HG02973 (cell line): Measurements from ENCODE around the gene FAM240A.

Experiments
- ATAC-seq: cut with Tn5 transposase; IDR thresholded peaks from one replicate; pipeline ENCODE4 v1.9.1; 2021; ENCODE audit warnings: moderate library complexity; ENCODE audit not compliant: unreplicated experiment

FAM240A gene

GRCh38 chr3:46624975-46625490 lies 12.7 kb downstream of the FAM240A start:
- no peak for ATAC-seq

GRCh38 chr3:46626039-46626438 lies 13.7 kb downstream of the FAM240A start:
- no peak for ATAC-seq

GRCh38 chr3:46627078-46627477 lies 14.8 kb downstream of the FAM240A start:
- no peak for ATAC-seq

DNA sequence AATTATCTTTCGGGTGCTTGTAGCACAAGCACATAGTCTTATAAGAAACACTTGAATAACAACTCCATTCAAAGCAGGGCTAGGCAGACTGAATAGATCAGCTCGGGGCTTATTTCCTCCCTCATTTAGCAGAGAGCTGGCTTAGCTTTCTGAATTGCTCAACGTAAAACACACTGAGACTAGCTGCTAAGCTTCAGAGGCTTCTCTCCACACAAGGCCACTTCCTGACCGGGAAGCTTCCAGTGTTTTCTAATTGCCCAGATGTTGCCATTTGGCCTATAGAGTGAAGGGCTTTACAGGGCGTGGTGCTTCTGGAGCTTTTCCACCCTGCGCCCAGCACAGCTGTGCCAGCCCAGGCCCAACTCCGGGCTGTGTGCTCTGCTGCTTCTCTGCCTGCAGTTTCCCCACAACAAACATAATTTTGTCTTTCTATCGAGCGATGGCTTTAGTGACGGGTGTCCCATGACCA lies 16.6 kb downstream of the FAM240A start:
- ATAC-seq = no peak

DNA sequence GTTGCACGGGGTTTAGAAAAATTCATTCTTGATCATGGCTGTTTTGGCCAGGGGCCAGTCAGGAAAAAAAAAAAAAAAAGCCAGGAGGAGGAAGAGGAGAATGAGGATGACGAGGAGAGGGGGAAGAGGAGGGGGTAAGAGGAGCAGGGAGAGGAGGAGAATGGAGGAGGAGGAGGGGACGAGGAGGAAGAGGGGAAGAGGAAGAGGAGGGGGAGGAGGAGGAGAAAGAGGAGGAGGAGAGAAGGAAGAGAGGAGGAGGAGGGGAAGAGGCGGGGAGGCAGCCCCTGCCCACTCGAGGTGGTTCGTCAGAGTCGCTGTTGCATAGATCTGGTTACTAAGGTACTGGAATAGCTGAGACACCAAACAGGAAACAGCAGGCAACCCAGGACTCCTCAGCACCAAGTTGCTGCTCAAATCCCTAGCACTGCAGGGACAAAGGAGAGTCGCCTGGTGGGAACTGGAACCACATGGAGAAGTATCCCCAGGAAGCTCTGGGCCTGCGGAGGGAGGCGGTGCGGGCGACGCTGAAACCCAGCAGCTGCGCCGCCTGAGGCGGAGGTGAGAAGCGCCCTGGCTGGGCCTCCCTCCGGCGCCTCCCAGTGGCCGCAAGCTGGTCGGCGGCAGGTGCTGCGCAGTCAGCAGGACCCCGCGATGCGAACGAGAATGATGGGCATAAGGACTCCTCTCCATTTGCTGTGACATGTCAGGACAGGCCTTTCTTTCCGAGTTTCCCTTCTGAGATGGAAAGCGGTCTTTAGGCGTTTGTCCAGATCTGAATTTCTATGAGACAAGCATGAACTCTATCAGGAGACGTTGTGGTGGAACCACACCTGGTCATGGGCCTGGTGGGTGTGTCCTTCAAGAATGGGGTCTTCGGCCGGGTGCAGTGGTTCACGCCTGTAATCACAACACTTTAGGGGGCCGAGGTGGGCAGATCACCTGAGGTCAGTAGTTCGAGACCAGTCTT lies 17.5 kb downstream of the FAM240A start:
- peak; percentile 90 for ATAC-seq

DNA sequence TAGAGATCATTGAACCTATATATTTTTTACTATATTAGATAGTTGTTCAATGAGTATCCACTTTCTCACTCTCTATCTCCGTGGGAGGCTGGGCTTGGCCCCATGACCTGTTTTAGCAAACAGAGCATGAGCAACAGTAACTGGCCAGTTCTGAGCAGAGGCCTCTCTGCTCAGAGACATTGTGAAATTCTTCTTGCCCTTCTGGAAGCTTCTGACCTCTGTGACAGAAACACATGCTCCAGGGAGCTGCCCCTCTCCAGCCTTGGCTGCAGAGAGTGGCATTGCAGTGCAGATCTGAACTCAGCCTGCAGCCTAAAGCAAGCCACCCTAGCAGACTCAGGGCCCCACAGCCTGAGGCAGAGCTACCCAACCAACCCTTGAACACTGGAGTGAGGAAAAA lies 20.5 kb downstream of the FAM240A start:
- ATAC-seq = no peak

GRCh38 chr3:46634856-46635255 lies 22.5 kb downstream of the FAM240A start:
- no peak for ATAC-seq

DNA sequence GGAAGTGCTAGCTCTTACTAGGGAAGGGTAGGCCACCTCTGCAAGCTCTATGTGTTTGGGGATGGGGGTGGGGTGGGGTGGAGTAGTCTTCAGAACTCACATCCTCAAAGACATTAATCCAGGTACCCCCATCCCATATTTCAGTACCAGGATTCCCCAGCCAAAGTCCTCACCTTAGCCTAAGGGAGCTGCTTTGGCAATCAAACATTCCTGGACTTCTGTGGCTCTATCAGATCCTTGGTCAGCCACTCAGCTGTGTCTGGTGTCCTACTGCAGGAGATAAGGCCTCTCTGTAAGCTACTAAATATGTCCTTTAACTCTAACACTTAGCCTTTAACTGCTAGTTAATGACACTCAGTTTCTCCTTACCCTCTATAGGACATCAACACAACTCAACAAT lies 26.9 kb downstream of the FAM240A start:
- ATAC-seq = no peak

GRCh38 chr3:46640927-46641326 lies 28.6 kb downstream of the FAM240A start:
- no peak for ATAC-seq

DNA sequence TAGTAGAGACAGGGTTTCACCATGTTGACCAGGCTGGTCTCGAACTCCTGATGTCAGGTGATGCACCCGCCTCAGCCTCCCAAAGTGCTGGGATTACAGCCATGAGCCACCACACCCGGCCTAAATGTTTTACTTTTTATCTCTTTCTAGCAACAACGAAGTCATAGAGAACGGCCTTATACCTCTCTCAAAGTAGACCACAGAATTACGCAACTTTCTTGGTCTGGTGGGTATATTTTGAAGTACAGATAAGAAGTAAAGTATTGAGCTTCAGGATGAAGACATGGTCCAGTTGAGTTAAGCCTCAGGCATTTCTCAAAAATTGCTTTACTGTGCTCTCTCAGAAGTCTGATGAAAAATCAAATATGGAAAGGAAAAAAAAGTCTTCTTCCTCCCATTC lies 30.6 kb downstream of the FAM240A start:
- ATAC-seq = no peak

DNA sequence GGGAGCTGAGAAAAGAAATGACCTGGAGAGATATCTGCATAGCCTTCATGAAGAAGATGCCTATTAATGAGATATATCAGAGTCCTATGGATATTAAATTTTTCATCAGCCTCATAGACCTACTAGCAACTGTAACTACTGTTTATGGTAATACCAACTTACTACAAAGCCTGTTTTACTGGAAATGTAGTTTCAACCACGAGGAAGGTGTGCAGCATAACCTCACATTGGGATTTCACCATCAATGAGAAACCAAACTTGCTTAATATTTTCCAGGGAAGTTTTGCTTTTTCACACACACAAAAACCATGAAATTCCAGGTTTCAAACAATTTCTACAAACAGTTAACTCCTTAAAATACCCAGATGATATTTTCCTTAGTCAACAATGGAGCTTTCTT lies 31.4 kb downstream of the FAM240A start:
- no peak for ATAC-seq

DNA sequence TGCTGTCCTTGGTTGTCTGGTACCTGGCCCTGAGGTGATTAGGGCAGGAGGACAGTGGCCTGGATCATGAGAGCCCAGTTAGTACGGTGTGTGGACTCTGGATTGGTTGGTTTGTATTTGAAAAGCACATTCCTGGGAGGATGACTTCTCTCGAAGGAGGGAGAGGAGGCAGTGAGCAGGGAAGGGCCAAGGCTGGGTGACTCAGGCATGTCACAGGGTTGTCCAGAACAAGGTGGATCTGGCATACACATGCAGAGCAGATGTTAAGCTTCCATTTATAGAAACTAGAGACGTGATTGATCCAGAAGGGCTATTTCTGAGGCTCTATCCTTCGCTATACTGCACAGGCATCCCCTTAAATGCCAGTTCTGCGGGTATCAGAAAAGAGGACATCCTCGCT lies 34.4 kb downstream of the FAM240A start:
- ATAC-seq = no peak

DNA sequence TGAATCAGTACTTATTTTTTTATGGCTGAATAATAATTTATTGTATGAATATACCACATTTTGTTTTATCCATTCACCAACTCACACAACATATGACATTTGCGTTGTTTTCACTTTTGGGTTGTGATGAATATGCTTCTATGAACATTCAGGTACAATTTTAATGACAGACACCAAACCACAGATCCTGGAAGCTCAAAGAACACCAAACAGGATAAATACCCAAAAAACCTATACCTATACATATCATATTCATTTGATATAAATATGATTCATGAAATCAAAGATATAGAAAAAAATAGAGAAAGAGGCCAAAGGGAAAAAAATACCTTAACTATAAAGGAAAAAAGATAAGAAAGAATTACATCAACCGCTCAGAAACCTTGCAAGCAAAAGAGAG lies 35.8 kb downstream of the FAM240A start:
- no peak for ATAC-seq

- ATAC-seq = no peak
Observed at GRCh38 chr3:46649436-46649835, 37.1 kb downstream of the FAM240A start.

DNA sequence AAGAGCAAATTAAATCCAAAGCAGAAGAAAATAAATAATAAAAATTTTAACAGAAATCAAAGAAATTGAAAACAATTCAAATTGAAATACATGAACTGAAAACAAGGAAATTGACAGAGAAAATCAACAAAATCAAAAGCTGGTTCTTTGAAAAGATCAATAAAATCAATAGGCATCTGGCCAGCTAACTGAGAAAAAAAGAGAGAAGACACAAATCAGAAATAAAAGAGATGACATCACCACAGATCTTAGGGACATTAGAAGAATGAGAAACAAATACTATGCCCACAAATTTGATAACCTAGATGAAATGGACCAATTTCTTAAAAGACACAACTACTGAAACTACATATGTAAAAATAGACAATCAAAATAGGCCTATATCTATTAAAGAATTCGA lies 38.8 kb downstream of the FAM240A start:
- ATAC-seq = no peak

DNA sequence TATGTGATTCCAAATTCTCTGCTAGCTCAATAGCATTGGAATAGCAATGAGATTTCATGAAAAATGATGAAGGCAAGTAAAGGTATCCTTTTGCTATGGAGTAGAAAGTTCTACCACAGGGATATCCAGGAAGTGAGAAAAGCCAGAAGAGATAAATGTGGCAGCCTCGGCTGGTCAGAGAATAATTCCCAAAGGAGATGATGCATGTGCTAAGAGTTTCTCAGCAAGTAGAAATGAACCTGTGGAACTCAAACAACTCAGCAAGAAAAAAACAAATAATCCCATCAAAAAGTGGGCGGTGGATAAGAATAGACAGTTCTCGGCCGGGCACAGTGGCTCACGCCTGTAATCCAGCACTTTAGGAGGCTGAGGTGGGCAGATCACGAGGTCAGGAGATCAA lies 42.9 kb downstream of the FAM240A start:
- ATAC-seq = no peak

DNA sequence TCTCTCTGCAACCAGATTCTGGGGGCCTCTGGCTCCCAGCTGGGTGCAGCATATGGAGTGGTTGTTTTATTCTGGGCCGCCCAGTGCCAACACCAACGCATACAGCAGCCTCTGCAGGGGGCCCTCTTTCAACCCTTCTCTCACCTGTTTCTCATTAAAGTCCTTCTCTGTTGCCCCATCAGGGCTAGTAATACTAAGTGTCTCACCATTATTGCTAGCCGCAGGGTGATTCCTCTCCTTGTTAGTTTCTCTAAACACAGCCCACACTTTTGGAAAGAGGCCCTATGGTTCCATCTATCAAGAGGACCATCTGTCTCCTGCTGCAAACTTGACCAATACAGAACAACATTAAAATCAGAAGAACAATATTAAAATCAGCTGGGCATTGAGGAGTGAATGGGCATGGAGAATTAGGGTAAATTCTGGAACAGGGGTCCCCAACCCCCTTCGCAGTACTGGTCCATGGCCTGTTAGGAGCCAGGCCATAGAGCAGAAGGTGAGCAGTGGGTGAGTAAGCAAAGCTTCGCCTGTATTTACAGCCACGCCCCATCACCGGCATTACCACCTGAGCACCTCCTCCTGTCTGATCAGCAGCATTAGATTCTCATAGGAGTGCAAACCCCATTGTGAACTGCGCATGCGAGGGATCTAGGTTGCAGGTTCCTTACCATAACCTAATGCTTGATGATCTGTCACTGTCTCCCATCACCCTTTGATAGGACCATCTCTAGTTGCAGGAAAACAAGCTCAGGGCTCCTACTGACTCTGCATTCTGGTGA lies 44.6 kb downstream of the FAM240A start:
- no peak for ATAC-seq

DNA sequence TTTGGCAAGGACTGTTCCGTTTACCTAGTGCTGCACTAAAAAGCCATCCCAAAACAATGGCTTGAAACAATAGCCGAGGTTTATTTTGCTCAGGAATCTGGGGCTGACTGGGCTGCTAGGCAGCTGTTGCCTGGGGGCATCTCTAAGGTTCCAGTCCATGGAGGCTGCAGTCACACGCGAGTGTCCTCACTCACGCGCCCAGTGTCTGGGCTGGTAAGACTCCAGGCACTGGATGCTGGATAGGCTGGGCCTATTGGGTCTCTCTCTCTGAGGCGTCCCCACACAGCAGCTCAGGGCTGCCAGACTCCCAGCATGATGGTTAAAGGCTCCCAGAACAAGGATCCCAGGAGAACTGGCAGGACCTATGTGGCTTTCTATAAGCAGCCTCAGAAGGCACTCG lies 47.0 kb downstream of the FAM240A start:
- ATAC-seq = no peak

GRCh38 chr3:46660003-46660402 lies 47.7 kb downstream of the FAM240A start:
- no peak for ATAC-seq

DNA sequence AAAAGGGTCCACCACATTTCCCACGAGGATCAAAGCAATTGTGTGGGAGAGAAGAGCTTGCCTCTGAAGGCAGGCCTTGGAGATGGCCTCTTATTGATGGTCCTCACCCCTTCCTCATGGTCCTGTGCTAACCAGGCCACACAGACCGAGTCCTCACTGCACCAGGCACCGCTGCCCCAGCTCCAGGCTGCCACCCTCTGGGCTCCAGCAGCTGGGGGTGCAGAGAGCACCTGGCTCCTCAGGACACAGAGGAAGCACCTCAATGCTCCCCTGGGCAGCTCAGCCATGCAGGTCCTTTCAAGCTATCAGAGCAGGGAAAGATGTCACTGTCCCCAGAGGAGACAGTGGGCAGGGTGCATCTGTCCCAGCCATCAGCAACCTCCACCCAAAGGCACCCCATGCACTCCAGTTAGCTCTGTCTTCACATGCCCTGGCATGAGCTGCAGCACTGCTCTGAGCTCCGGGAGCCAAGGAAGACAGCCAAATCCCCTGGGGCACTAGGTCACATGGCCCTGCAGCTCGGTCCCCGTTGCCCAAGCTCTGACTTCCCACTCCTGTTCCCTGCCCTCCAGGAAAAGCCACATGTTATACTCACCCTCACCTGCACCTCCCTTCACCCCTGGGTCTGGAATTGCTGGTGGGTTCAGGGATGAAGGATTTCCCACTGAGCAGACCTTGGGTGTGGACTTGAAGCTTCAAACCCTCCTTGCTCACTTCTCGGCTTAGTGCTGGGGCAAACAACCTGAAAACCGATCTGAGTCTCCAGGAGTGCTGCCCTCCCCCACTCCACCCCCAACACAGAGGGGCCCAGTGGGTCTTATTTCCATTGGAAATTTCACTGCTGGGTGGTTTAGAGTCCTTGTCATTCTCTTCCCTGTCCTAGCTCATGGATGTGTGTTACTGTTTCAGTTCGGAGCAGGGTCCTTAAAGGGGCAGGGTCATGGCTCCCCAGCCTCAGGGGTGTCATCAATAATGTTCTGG lies 48.5 kb downstream of the FAM240A start:
- no peak for ATAC-seq
